ENCODE results near the gene PDYN. TPM values are rescaled to one million over a fixed set of nuclear protein-coding genes. Genes with fewer than 3 reads are reported as not detected.

Gene PDYN
- total and polyA plus RNA-seq, 10 of the 15 experiments (the other 5 are each of a cell fraction or from before 2014, with no cell fraction given) = not detected

GRCh38 chr20:1959156-1959555 lies 34.7 kb downstream of the PDYN start:
- in situ Hi-C loops (cut with MboI) = no loop called here
- POLR2A ChIA-PET = interaction anchor here (0.6 kb wide), 1 partner anchor 9 kb away, joined by 3 read pairs; no protein-coding TSS in a partner anchor

More at GRCh38 chr20:1959156-1959555, 34.7 kb downstream of the PDYN start:
- Histone ChIP-seq H3K27ac (ENCODE audit: control insufficient read depth, insufficient read depth) (no peak overlapping the region), H3K9ac (ENCODE audit: control insufficient read depth, insufficient read depth, low read length) (no peak overlapping the region), H2AFZ (ENCODE audit: control insufficient read depth, low read depth, low read length) (no peak overlapping the region), H3K9me3 (replicated peaks; ENCODE audit: control insufficient read depth, insufficient read depth, low read length) (no peaks in the 10 kb centered on the region), H3K4me3 (no peak overlapping the region), H3K27me3 (replicated peaks in 1 of 2; ENCODE audit: control insufficient read depth in 2 of 2, insufficient read depth in 2 of 2, low read length in 1 of 2) (peaks cover 0 to 3% of the 10 kb centered on the region in 2 experiments; a peak in 1 of 4 replicates), H4K20me1 (ENCODE audit: control insufficient read depth, insufficient read depth) (no peaks in the 10 kb centered on the region), H3K79me2 (ENCODE audit: control insufficient read depth, insufficient read depth, low read length) (no peaks in the 10 kb centered on the region), H3K4me2 (ENCODE audit: control insufficient read depth, insufficient read depth) (no peak overlapping the region), H3K4me1 (ENCODE audit: control insufficient read depth, insufficient read depth, low read length) (peaks cover 3% of the 10 kb centered on the region; the same call in 1 of the 2 replicates), H3K36me3 (ENCODE audit: control insufficient read depth in 2 of 2, insufficient read depth in 2 of 2, low read length in 1 of 2) (no peaks in the 10 kb centered on the region)
- SMC1A ChIA-PET (ENCODE audit: uncharacterized antibody, unreplicated experiment) = interaction anchor here (1.0 to 1.4 kb wide), 3 partner anchors 157 to 195 kb away, joined by 3 to 6 read pairs (median 4); no protein-coding TSS in a partner anchor
- FAIRE-seq = no peak
- 35% methylated on average over 2 of the region's 2 CpGs for WGBS (ENCODE audit: insufficient coverage, insufficient replicate concordance, low lambda C conversion rate, missing lambda C conversion rate)
- CTCF ChIA-PET = interaction anchor here (0.6 to 1.0 kb wide), 6 partner anchors 11 to 227 kb away, joined by 3 to 5 read pairs (median 3); no protein-coding TSS in a partner anchor
- no TSS peak for BruUV-seq (replicated peaks)
- RAD21 ChIA-PET (ENCODE audit: unreplicated experiment) = no interaction called here
- ATAC-seq = no peak
- DNase-seq (ENCODE audit: low read depth, low spot score) = no peak
- TF ChIP-seq SKIL (IDR thresholded peaks at IDR 0.05; ENCODE audit: low read depth, poor library complexity, severe bottlenecking) (no peak), KLF5 (IDR thresholded peaks at IDR 0.05; ENCODE audit: partially characterized antibody) (no peak), MAX (IDR thresholded peaks at IDR 0.05; ENCODE audit: low read depth, low read length) (no peak), POU2F2 (IDR thresholded peaks at IDR 0.05; ENCODE audit: borderline replicate concordance, low read depth, low read length) (no peak), EGR1 (IDR thresholded peaks at IDR 0.05; ENCODE audit: borderline replicate concordance in 1 of 2, low read depth in 2 of 2, low read length in 2 of 2) (no peak), FOXK2 (IDR thresholded peaks at IDR 0.05) (no peak), YBX1 (IDR thresholded peaks at IDR 0.05) (no peak), ZNF622 (IDR thresholded peaks at IDR 0.05) (no peak)
- intact Hi-C loops (cut with micrococcal nuclease; ENCODE audit: unreplicated experiment) = no loop called here

All from GM12878 (cell line).